Breast epithelium (tissue), 3 donors: ENCODE results near the gene PRKCG.

Experiments used
- CTCF ChIP-seq, 3 donors: fragments of 450-650 bp; IDR thresholded peaks; one replicate each; pipeline ENCODE4 v1.5.1; 2016 to 2017; ENCODE audit warnings: antibody characterized with exemption in 3 of 3, mild to moderate bottlenecking in 3 of 3, moderate library complexity in 3 of 3
- POLR2A ChIP-seq: fragments of 450-650 bp; IDR thresholded peaks from one replicate; pipeline ENCODE4 v1.6.1; 2016; ENCODE audit warnings: antibody characterized with exemption, mild to moderate bottlenecking, moderate library complexity
- POLR2AphosphoS5 ChIP-seq, 3 donors: sonication (generic); formaldehyde crosslinking; IDR thresholded peaks; one replicate each; pipeline ENCODE4 v1.6.1; 2017; ENCODE audit warnings: antibody characterized with exemption in 3 of 3

- TF ChIP-seq CTCF (IDR thresholded peaks at IDR 0.05) (no peak), POLR2A (no peak), POLR2AphosphoS5 (IDR thresholded peaks at IDR 0.05) (no peak)
These were observed 22.9 kb downstream of the PRKCG start for GRCh38 chr19:53904909-53905308.
